Activated naive CD4-positive, alpha-beta T cell treated with anti-CD3 and anti-CD28 coated beads, Interleukin-2, amount 50 U/mL, for 24 hours (primary cell): Measurements from ENCODE around the gene ZCCHC18.
A peak's percentile ranks its signal among the peaks of the same experiment; 100 is the strongest.
"Not testable (repeated sequence)": the region's sequence is repeated elsewhere in the genome, so short reads cannot be mapped to it uniquely, and the experiment has no call there.

ENCODE experiments used
- H3K27ac Mint-ChIP-seq: one replicate; pipeline ENCODE4 v1.8.0; 2021; ENCODE audit warnings: mild to moderate bottlenecking, mixed read lengths
- H3K27me3 Mint-ChIP-seq: one replicate; pipeline ENCODE4 v1.8.0; 2021; ENCODE audit warnings: mixed read lengths
- H3K36me3 Mint-ChIP-seq: one replicate; pipeline ENCODE4 v1.8.0; 2021; ENCODE audit warnings: mixed read lengths
- H3K4me1 Mint-ChIP-seq: one replicate; pipeline ENCODE4 v1.8.0; 2021; ENCODE audit warnings: mixed read lengths
- H3K4me3 Mint-ChIP-seq: one replicate; pipeline ENCODE4 v1.8.0; 2021; ENCODE audit warnings: mild to moderate bottlenecking, mixed read lengths
- H3K9me3 Mint-ChIP-seq: one replicate; pipeline ENCODE4 v1.8.0; 2021; ENCODE audit warnings: mixed read lengths

Gene ZCCHC18

GRCh38 chrX:104112326-104112951 is at the start of gene ZCCHC18:
TSS of gene ZCCHC18 (plus strand) at chrX:104112523. CDS start at chrX:104114112, 1,589 bp downstream.
- Mint-ChIP-seq H3K27me3 (no peaks in the 10 kb centered on the region), H3K4me3 (peak within 1 kb of the TSS; percentile 87), H3K36me3 (no peaks in the 10 kb centered on the region), H3K27ac (peak within 1 kb of the TSS; percentile 46), H3K4me1 (peaks cover 28% of the 10 kb centered on the region), H3K9me3 (no peaks in the 10 kb centered on the region)

GRCh38 chrX:104062636-104063035 is 49.7 kb upstream of the ZCCHC18 start:
- H3K9me3 Mint-ChIP-seq, H3K27me3 Mint-ChIP-seq, H3K4me3 Mint-ChIP-seq, H3K4me1 Mint-ChIP-seq, H3K36me3 Mint-ChIP-seq, H3K27ac Mint-ChIP-seq: not testable (repeated sequence)

- not testable (repeated sequence) for H3K27me3 Mint-ChIP-seq, H3K4me3 Mint-ChIP-seq, H3K36me3 Mint-ChIP-seq
Observed at GRCh38 chrX:104075778-104076445, 36.4 kb upstream of the ZCCHC18 start, which contains the start of gene TMSB15C. TSS of gene TMSB15C (minus strand) at chrX:104076236.

GRCh38 chrX:104077854-104078253 is 34.5 kb upstream of the ZCCHC18 start:
- not testable (repeated sequence) for H3K4me3 Mint-ChIP-seq, H3K27ac Mint-ChIP-seq, H3K9me3 Mint-ChIP-seq, H3K27me3 Mint-ChIP-seq, H3K36me3 Mint-ChIP-seq, H3K4me1 Mint-ChIP-seq

More at GRCh38 chrX:104075778-104076445, 36.4 kb upstream of the ZCCHC18 start, which contains the start of gene TMSB15C:
- not testable (repeated sequence) for H3K27ac Mint-ChIP-seq, H3K9me3 Mint-ChIP-seq, H3K4me1 Mint-ChIP-seq

GRCh38 chrX:104084063-104084462 is 28.3 kb upstream of the ZCCHC18 start:
- Mint-ChIP-seq H3K9me3 (no peaks in the 10 kb centered on the region), H3K36me3 (no peaks in the 10 kb centered on the region), H3K4me3 (no peak overlapping the region), H3K27me3 (peaks cover 2% of the 10 kb centered on the region), H3K27ac (no peak overlapping the region), H3K4me1 (no peaks in the 10 kb centered on the region)

- H3K36me3 Mint-ChIP-seq: no peaks in the 10 kb centered on the region
Observed at GRCh38 chrX:104084534-104085277, 27.6 kb upstream of the ZCCHC18 start.

GRCh38 chrX:104085477-104085876 is 26.8 kb upstream of the ZCCHC18 start:
- H3K36me3 Mint-ChIP-seq: no peaks in the 10 kb centered on the region
- peaks cover 2% of the 10 kb centered on the region for H3K27me3 Mint-ChIP-seq
- no peak overlapping the region for H3K27ac Mint-ChIP-seq
- no peaks in the 10 kb centered on the region for H3K9me3 Mint-ChIP-seq
- H3K4me3 Mint-ChIP-seq: no peak overlapping the region
- no peaks in the 10 kb centered on the region for H3K4me1 Mint-ChIP-seq

More at GRCh38 chrX:104084534-104085277, 27.6 kb upstream of the ZCCHC18 start:
- Mint-ChIP-seq H3K27ac (no peak overlapping the region), H3K4me3 (no peak overlapping the region), H3K4me1 (no peaks in the 10 kb centered on the region), H3K9me3 (no peaks in the 10 kb centered on the region), H3K27me3 (peaks cover 2% of the 10 kb centered on the region)

GRCh38 chrX:104085919-104086318 is 26.4 kb upstream of the ZCCHC18 start:
- Mint-ChIP-seq H3K4me3 (no peak overlapping the region), H3K36me3 (no peaks in the 10 kb centered on the region), H3K27me3 (peaks cover 2% of the 10 kb centered on the region), H3K27ac (no peak overlapping the region), H3K4me1 (no peaks in the 10 kb centered on the region), H3K9me3 (no peaks in the 10 kb centered on the region)

- Mint-ChIP-seq H3K36me3 (no peaks in the 10 kb centered on the region), H3K4me3 (no peak overlapping the region), H3K9me3 (no peaks in the 10 kb centered on the region), H3K27me3 (no peaks in the 10 kb centered on the region), H3K27ac (no peak overlapping the region), H3K4me1 (no peaks in the 10 kb centered on the region)
Observed at GRCh38 chrX:104098151-104098808, 14.0 kb upstream of the ZCCHC18 start.

GRCh38 chrX:104098919-104099318 is 13.4 kb upstream of the ZCCHC18 start:
- Mint-ChIP-seq H3K36me3 (no peaks in the 10 kb centered on the region), H3K27ac (no peak overlapping the region), H3K9me3 (no peaks in the 10 kb centered on the region), H3K27me3 (no peaks in the 10 kb centered on the region), H3K4me1 (no peaks in the 10 kb centered on the region), H3K4me3 (no peak overlapping the region)

- Mint-ChIP-seq H3K4me1 (peaks cover 8% of the 10 kb centered on the region), H3K9me3 (no peaks in the 10 kb centered on the region), H3K27ac (no peak overlapping the region), H3K4me3 (no peak overlapping the region), H3K27me3 (no peaks in the 10 kb centered on the region), H3K36me3 (no peaks in the 10 kb centered on the region)
Observed at GRCh38 chrX:104104676-104105075, 7.6 kb upstream of the ZCCHC18 start.

GRCh38 chrX:104105330-104106262 is 6.7 kb upstream of the ZCCHC18 start:
- Mint-ChIP-seq H3K9me3 (no peaks in the 10 kb centered on the region), H3K4me1 (peaks cover 16% of the 10 kb centered on the region), H3K36me3 (no peaks in the 10 kb centered on the region), H3K27me3 (no peaks in the 10 kb centered on the region), H3K4me3 (no peak overlapping the region), H3K27ac (no peak overlapping the region)

- H3K9me3 Mint-ChIP-seq: no peaks in the 10 kb centered on the region
- H3K4me1 Mint-ChIP-seq: peaks cover 28% of the 10 kb centered on the region
- no peaks in the 10 kb centered on the region for H3K27me3 Mint-ChIP-seq
- H3K4me3 Mint-ChIP-seq: no peak overlapping the region
- no peak overlapping the region for H3K27ac Mint-ChIP-seq
- H3K36me3 Mint-ChIP-seq: no peaks in the 10 kb centered on the region
Observed at GRCh38 chrX:104108955-104109354, 3.4 kb upstream of the ZCCHC18 start.

- H3K4me3 Mint-ChIP-seq, H3K27me3 Mint-ChIP-seq, H3K36me3 Mint-ChIP-seq, H3K9me3 Mint-ChIP-seq: not testable (repeated sequence)
- Mint-ChIP-seq H3K4me1 (peaks cover 28% of the 10 kb centered on the region), H3K27ac (peak overlapping the region; percentile 51)
Observed at GRCh38 chrX:104110491-104111240, 1.7 kb upstream of the ZCCHC18 start.
